Tibial nerve (tissue), 4 donors: Measurements from ENCODE around the gene GCLM. TPM values are rescaled to one million over a fixed set of nuclear protein-coding genes. Genes with fewer than 3 reads are reported as not detected.
A peak's percentile ranks its signal among the peaks of the same experiment; 100 is the strongest.

Source experiments
- DNase-seq, 2 donors: peaks; one replicate each; pipeline ENCODE4 v3.0.0-alpha.2; 2019; ENCODE audit warnings: low spot score in 2 of 2
- H3K27ac ChIP-seq, 4 donors: fragments of 200-600 bp; sonication (generic) in 3 of 4; one replicate each; pipeline ENCODE4 v1.5.1; 2017 to 2019; ENCODE audit warnings: mild to moderate bottlenecking in 1 of 4
- H3K27me3 ChIP-seq, 2 donors: fragments of 200-600 bp; sonication (generic) in 1 of 2; one replicate each; pipeline versions ENCODE4 v1.5.1 to v1.6.0; 2017 to 2019
- H3K36me3 ChIP-seq, 3 donors: fragments of 200-600 bp; sonication (generic); one replicate each; pipeline ENCODE4 v1.5.1; 2018 to 2019
- H3K4me1 ChIP-seq, 4 donors: fragments of 200-600 bp; sonication (generic) in 3 of 4; one replicate each; pipeline ENCODE4 v1.5.1; 2017 to 2019
- H3K4me3 ChIP-seq, 4 donors: fragments of 200-600 bp; sonication (generic) in 3 of 4; one replicate each; pipeline ENCODE4 v1.5.1; 2017 to 2019; ENCODE audit warnings: mild to moderate bottlenecking in 1 of 4, moderate library complexity in 1 of 4
- H3K9me3 ChIP-seq, 4 donors: fragments of 200-600 bp; sonication (generic) in 3 of 4; one replicate each; pipeline ENCODE4 v1.5.1; 2017 to 2019
- CTCF ChIP-seq, 5 experiments: fragments of 200-600 bp in 3 of 5; fragments of 450-650 bp in 2 of 5; sonication (generic) in 3 of 5; IDR thresholded peaks; one replicate each; pipeline ENCODE4 v1.5.1; 2016 to 2019; ENCODE audit warnings: antibody characterized with exemption in 5 of 5, mild to moderate bottlenecking in 3 of 5, moderate library complexity in 2 of 5
- EP300 ChIP-seq, 2 donors: sonication (generic); formaldehyde crosslinking; IDR thresholded peaks; one replicate each; pipeline ENCODE4 v1.6.1; 2017; ENCODE audit warnings: antibody characterized with exemption in 2 of 2, mild to moderate bottlenecking in 1 of 2
- POLR2A ChIP-seq, 2 donors: fragments of 450-650 bp; IDR thresholded peaks; one replicate each; pipeline ENCODE4 v1.6.1; 2017; ENCODE audit warnings: antibody characterized with exemption in 2 of 2, mild to moderate bottlenecking in 2 of 2, moderate library complexity in 2 of 2
- WGBS, 2 donors: methylation state at CpG; one replicate each; pipeline ENCODE4 v1.1.5; 2018; 5-methylcytosine and 5-hydroxymethylcytosine counted together
- total RNA-seq, 4 donors: library from RNA; depleted of rRNA; stranded (reverse); fragments of >200 nt; gene quantifications; one replicate each; pipeline ENCODE4 v1.1.0, GENCODE V29; 2016

The GCLM gene
- total RNA-seq, 4 donors from 2014 or later, result 13.1 to 36.3 (median 19.1) TPM

GRCh38 chr1:93846206-93846991, 62.8 kb downstream of the GCLM start:
- Histone ChIP-seq H3K9me3 (no peaks in the 10 kb centered on the region), H3K4me1 (peaks cover 0 to 40% (median 13%) of the 10 kb centered on the region in 4 donors), H3K4me3 (peak overlapping the region; percentile 57 to 95 (median 82)), H3K27ac (peak overlapping the region; percentile 83 to 99 (median 99)), H3K27me3 (no peaks in the 10 kb centered on the region), H3K36me3 (no peaks in the 10 kb centered on the region)
- TF ChIP-seq CTCF (IDR thresholded peaks at IDR 0.05) (peak; percentile 26 to 73 (median 38)), EP300 (IDR thresholded peaks at IDR 0.05) (peak in 1 of 2 donors; percentile 71), POLR2A (IDR thresholded peaks at IDR 0.05) (peak; percentile 57 to 84)
- WGBS, 2 donors, result 0 to 1% methylated on average over 36 to 48 of the region's 94 CpGs
- peak; percentile 83 to 84 for DNase-seq

DNA sequence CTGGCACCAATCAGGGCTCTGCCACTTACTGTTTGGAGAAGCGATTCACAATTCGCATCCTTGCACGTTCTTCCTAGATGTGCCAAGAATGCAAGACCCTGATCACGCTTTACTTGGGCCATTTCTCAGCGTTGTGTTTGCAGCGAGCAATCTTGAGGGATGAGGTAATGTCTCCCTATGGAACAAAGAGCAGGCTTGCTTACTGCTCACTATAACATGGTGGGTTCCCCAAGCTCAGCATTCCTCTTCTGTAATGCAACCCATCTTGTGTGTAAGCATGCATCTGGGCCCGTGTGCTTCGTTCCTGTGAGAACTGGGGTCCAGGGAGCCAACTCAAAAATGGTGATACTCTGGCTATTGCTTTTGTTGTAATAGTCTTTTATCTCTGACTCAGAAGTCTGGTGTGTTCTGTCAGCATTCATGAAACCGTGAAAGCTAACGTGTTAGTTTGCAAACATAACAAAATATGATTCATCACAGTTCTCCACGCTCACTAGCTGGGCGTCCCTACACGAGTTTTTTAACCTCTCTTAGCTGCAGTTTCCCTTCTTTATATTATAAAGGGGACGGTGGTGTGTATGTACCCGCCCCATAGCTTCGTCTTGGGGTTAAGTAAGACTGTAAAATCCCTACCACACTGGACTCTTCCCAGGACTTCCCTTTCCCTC, 63.6 kb downstream of the GCLM start:
- no peak for DNase-seq
- Histone ChIP-seq H3K27me3 (no peaks in the 10 kb centered on the region), H3K36me3 (no peaks in the 10 kb centered on the region), H3K4me3 (peak overlapping the region; percentile 57 to 95 (median 82)), H3K27ac (peak overlapping the region; percentile 83 to 99 (median 99)), H3K9me3 (no peaks in the 10 kb centered on the region), H3K4me1 (peaks cover 0 to 40% (median 13%) of the 10 kb centered on the region in 4 donors)
- TF ChIP-seq CTCF (IDR thresholded peaks at IDR 0.05) (no peak), POLR2A (IDR thresholded peaks at IDR 0.05) (no peak), EP300 (IDR thresholded peaks at IDR 0.05) (no peak)
- 12% methylated on average over 16 of the region's 16 CpGs for WGBS, 2 donors

DNA sequence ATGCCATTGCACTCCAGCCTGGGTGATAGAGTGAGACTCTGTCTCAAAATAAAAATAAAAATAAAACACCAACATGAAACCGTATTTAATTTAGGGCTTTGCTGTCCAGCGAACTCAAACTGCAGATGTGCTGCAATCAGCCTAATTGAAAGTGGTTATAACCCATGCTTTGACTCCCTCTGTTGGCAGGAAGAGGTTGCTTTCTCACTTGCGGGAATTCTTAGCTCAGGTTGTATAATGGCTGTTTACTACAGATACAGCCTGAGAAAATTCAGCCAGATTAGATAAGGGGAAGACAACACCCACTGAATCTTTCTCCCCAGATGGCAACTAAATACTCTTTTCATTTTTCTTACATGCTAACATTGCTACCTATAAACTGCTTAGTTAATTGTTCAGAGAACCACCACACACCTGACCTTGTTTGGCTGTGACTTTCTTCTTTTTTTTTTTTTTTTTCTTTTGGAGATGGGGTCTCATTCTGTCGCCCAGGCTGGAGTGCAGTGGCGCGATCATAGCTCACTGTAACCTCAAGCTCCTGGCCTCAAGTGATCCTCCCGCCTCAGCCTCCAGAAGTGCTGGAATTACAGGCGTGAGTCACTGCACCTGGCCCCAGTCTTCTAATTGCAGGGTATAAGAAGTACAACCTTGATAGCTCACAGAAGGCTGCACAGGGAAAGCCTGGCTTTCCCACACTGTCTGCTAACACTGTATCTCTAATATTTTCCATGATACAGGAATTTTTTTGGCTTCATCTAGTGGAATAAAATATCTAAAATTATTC, 64.8 kb downstream of the GCLM start:
- peak in 1 of 2 donors; percentile 63 for DNase-seq
- Histone ChIP-seq H3K27ac (peak overlapping the region in 3 of 4 donors; percentile 23 to 99 (median 99)), H3K4me1 (peaks cover 0 to 40% (median 13%) of the 10 kb centered on the region in 4 donors), H3K36me3 (no peaks in the 10 kb centered on the region), H3K9me3 (no peaks in the 10 kb centered on the region), H3K27me3 (no peaks in the 10 kb centered on the region), H3K4me3 (no peak overlapping the region)
- TF ChIP-seq POLR2A (IDR thresholded peaks at IDR 0.05) (no peak), EP300 (IDR thresholded peaks at IDR 0.05) (no peak), CTCF (IDR thresholded peaks at IDR 0.05) (peak; percentile 54 to 78 (median 67))
- 50 to 56% methylated on average over 8 of the region's 8 CpGs for WGBS, 2 donors

- Histone ChIP-seq H3K9me3 (no peaks in the 10 kb centered on the region), H3K4me1 (peaks cover 0 to 32% (median 16%) of the 10 kb centered on the region in 4 donors), H3K4me3 (no peak overlapping the region), H3K27me3 (no peaks in the 10 kb centered on the region), H3K36me3 (no peaks in the 10 kb centered on the region), H3K27ac (no peak overlapping the region)
- WGBS, 2 donors, result 59 to 62% methylated on average over 5 of the region's 5 CpGs
- TF ChIP-seq POLR2A (IDR thresholded peaks at IDR 0.05) (no peak), EP300 (IDR thresholded peaks at IDR 0.05) (no peak), CTCF (IDR thresholded peaks at IDR 0.05) (no peak)
- no peak for DNase-seq
Observed at GRCh38 chr1:93842750-93843500, 66.3 kb downstream of the GCLM start.
